A673 (cell line): Measurements from ENCODE around the gene TMEM260. TPM values are rescaled to one million over a fixed set of nuclear protein-coding genes. Genes with fewer than 3 reads are reported as not detected.

Experiments used
- BruUV-seq: library from RNA; stranded (reverse); fragments of 400-500 nt; replicated peaks from 2 replicates; lab custom pipeline; 2021; lab: Mats Ljungman, UMichigan
- CTCF ChIA-PET: fragments of 300-600 bp; sonication (Branson Sonifier 250); formaldehyde crosslinking; loops from one replicate; lab custom pipeline; 2022; ENCODE audit warnings: antibody characterized with exemption; lab: Charles Lee
- POLR2A ChIA-PET: fragments of 300-600 bp; sonication (Branson Sonifier 250); formaldehyde crosslinking; loops from one replicate; lab custom pipeline; 2022; ENCODE audit warnings: antibody characterized with exemption; ENCODE audit not compliant: low non-redundant PET; lab: Charles Lee
- DNase-seq: peaks from one replicate; pipeline ENCODE4 v3.0.0-alpha.2; 2015; ENCODE audit warnings: low spot score
- H3K27ac ChIP-seq: fragments of 200-600 bp; sonication (generic); 2 replicates; pipeline ENCODE4 v1.5.1; 2016; ENCODE audit warnings: mixed run types, low read depth, mild to moderate bottlenecking, mixed read lengths, antibody characterized with exemption, low read length; ENCODE audit not compliant: poor library complexity, severe bottlenecking
- H3K27me3 ChIP-seq: fragments of 200-600 bp; sonication (generic); replicated peaks from 2 replicates; pipeline ENCODE4 v1.6.1; 2017; ENCODE audit warnings: mixed run types, low read depth, mild to moderate bottlenecking, mixed read lengths, antibody characterized with exemption, low read length; ENCODE audit not compliant: insufficient read depth, poor library complexity
- H3K36me3 ChIP-seq: fragments of 200-600 bp; sonication (generic); 2 replicates; pipeline ENCODE4 v1.6.1; 2016; ENCODE audit warnings: mixed run types, mild to moderate bottlenecking, mixed read lengths, antibody characterized with exemption, low read length; ENCODE audit not compliant: insufficient read depth, poor library complexity, severe bottlenecking
- H3K4me1 ChIP-seq: fragments of 200-600 bp; sonication (generic); 2 replicates; pipeline ENCODE4 v1.6.1; 2017; ENCODE audit warnings: mixed run types, mild to moderate bottlenecking, mixed read lengths, antibody characterized with exemption, low read length; ENCODE audit not compliant: insufficient read depth, poor library complexity, severe bottlenecking
- H3K4me3 ChIP-seq: fragments of 200-600 bp; sonication (generic); 2 replicates; pipeline ENCODE4 v1.5.1; 2016; ENCODE audit warnings: low read depth, mixed run types, mild to moderate bottlenecking, mixed read lengths, low read length; ENCODE audit not compliant: poor library complexity, severe bottlenecking
- H3K9me3 ChIP-seq: fragments of 200-600 bp; sonication (generic); 2 replicates; pipeline ENCODE4 v1.6.1; 2016; ENCODE audit warnings: mixed run types, low read depth, mild to moderate bottlenecking, mixed read lengths, antibody characterized with exemption, low read length; ENCODE audit not compliant: poor library complexity, severe bottlenecking
- EZH2 ChIP-seq: fragments of 200-600 bp; sonication (generic); IDR thresholded peaks from 2 replicates; pipeline ENCODE4 v1.6.1; 2017; ENCODE audit warnings: borderline replicate concordance, low read depth, mild to moderate bottlenecking, mixed read lengths, antibody characterized with exemption, low read length; ENCODE audit not compliant: poor library complexity, severe bottlenecking
- intact Hi-C: fragments of 100-400 bp; cut with micrococcal nuclease; formaldehyde crosslinking; loops from one replicate; pipeline ENCODE4 v1.10.0; 2022; ENCODE audit not compliant: unreplicated experiment
- total RNA-seq: library from RNA; stranded (reverse); gene quantifications from 2 replicates; pipeline ENCODE4 v1.2.3, GENCODE V29; 2021
- TF ChIP-seq, protein P1 (sequence below): fragments of 300-800, 200-600 bp; sonication (generic); conservative IDR thresholded peaks from 2 replicates; pipeline ENCODE4 v1.5.1; 2017; ENCODE audit warnings: low read depth, mild to moderate bottlenecking, antibody characterized with exemption, low read length, moderate library complexity, mixed read lengths

TMEM260 gene
- total RNA-seq, 1 experiment from 2014 or later, result 23.2 TPM

DNA sequence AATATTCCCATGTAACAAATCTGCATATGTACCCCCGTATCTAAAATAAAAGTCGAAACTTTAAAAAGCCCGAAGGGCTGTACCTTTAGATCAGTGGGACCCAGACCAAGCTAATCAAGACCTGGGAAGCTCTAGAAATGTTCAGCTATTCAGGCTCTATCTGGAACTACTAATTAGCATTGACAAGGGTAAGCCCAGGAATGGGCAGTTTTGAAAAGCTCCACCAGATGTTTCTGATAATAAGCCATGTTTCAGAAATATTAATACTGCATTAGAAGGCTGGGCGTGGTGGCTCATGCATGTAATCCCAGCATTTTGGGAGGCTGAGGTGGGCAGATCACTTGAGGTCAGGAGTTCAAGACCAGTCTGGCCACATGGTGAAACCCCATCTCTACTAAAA is 20.4 kb upstream of the TMEM260 start:
- Histone ChIP-seq H3K9me3 (no peaks in the 10 kb centered on the region), H3K27ac (no peak overlapping the region), H3K27me3 (no peaks in the 10 kb centered on the region), H3K4me3 (no peak overlapping the region), H3K36me3 (no peaks in the 10 kb centered on the region), H3K4me1 (peaks cover 23% of the 10 kb centered on the region)
- no TSS peak for BruUV-seq
- no peak for TF ChIP-seq EZH2
- TF ChIP-seq, protein P1, sequence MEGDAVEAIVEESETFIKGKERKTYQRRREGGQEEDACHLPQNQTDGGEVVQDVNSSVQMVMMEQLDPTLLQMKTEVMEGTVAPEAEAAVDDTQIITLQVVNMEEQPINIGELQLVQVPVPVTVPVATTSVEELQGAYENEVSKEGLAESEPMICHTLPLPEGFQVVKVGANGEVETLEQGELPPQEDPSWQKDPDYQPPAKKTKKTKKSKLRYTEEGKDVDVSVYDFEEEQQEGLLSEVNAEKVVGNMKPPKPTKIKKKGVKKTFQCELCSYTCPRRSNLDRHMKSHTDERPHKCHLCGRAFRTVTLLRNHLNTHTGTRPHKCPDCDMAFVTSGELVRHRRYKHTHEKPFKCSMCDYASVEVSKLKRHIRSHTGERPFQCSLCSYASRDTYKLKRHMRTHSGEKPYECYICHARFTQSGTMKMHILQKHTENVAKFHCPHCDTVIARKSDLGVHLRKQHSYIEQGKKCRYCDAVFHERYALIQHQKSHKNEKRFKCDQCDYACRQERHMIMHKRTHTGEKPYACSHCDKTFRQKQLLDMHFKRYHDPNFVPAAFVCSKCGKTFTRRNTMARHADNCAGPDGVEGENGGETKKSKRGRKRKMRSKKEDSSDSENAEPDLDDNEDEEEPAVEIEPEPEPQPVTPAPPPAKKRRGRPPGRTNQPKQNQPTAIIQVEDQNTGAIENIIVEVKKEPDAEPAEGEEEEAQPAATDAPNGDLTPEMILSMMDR, result no peak
- intact Hi-C loops, result loop anchor here (5.0 to 10.0 kb wide), 4 partner anchors 256 to 818 kb away; partner anchors contain the start of gene OTX2
- ChIA-PET CTCF (no interaction called here), POLR2A (no interaction called here)
- DNase-seq, result no peak

DNA sequence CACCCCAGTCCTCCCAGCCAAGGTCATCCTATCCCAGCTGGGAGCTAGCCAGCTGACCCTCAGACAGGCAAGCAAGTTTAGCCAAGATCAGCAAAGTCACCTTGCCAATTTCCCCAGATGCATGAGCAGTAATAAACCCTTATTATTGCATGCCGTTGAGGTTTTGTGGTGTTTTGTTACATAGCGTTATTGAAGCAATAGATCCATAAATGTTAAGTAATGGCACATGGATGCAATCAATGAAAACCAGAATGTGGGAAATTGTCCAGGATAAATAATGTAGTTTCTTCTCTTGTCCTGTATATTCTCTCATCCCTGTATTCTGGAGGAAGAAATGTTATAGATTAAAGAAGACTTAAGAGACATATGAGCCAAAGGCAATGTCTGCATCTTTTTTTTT is 18.0 kb upstream of the TMEM260 start:
- CTCF ChIA-PET, result no interaction called here

DNA sequence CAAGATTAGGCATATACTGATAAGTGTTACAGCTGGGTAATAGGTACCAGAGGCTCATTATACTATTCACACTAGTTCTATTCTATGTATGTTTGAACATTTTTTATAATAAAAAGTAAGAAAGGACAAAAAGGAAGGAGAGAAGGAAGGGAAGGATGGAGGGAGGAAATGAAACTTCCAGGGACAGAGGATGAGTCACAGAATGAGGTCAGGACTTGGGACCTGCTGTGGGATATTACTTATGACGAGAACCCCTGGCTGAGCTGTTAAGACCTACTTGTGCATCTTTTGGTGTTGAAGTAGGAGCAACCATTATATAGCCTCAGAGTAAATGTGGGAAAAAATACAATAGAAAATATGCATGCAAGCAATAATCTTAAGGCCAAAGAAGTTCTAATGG is 16.7 kb upstream of the TMEM260 start:
- Histone ChIP-seq H3K36me3 (no peaks in the 10 kb centered on the region), H3K4me1 (no peaks in the 10 kb centered on the region), H3K9me3 (no peaks in the 10 kb centered on the region), H3K27me3 (no peaks in the 10 kb centered on the region), H3K27ac (no peak overlapping the region), H3K4me3 (no peak overlapping the region)
- ChIA-PET POLR2A (no interaction called here), CTCF (no interaction called here)
- TF ChIP-seq, protein P1, result no peak
- TF ChIP-seq EZH2, result no peak
- BruUV-seq, result no TSS peak
- intact Hi-C loops, result no loop called here
- DNase-seq, result no peak

More for the DNA sequence above, 18.0 kb upstream of the TMEM260 start:
- peaks cover under 1% of the 10 kb centered on the region for H3K4me1 ChIP-seq
- intact Hi-C loops, result no loop called here
- no peak overlapping the region for H3K4me3 ChIP-seq
- no TSS peak for BruUV-seq
- no peaks in the 10 kb centered on the region for H3K9me3 ChIP-seq
- no peaks in the 10 kb centered on the region for H3K36me3 ChIP-seq
- H3K27me3 ChIP-seq, result no peaks in the 10 kb centered on the region
- no peak for DNase-seq
- TF ChIP-seq, protein P1, result no peak
- TF ChIP-seq EZH2, result no peak
- POLR2A ChIA-PET, result no interaction called here
- H3K27ac ChIP-seq, result no peak overlapping the region
